Right ventricle myocardium superior (tissue), 1 donor: ENCODE data around the gene PHLDA3. TPM values are rescaled to one million over a fixed set of nuclear protein-coding genes. Genes with fewer than 3 reads are reported as not detected.
"Not testable (repeated sequence)": the region's sequence is repeated elsewhere in the genome, so short reads cannot be mapped to it uniquely, and the experiment has no call there.

Experiments used
- ATAC-seq: fragments of 200-7000 bp; cut with Tn5 transposase; one replicate; pipeline ENCODE4 v1.9.1; 2020; ENCODE audit warnings: mild to moderate bottlenecking; ENCODE audit not compliant: poor library complexity
- DNase-seq: peaks from one replicate; pipeline ENCODE4 v3.0.0-alpha.2; 2020
- intact Hi-C: fragments of 100-400 bp; cut with DNase I; formaldehyde crosslinking; loops from one replicate; pipeline ENCODE4 v1.11.2; 2022
- total RNA-seq: library from RNA; stranded (reverse); fragmentation: NEBNext Ultra II Directional; extraction: Animal tissue kit (Norgen Biotek cat#: 25700); gene quantifications from one replicate; pipeline ENCODE4 v1.2.1, GENCODE V29; 2021
- donor health status: DM: no; HTN: yes; CAD: no; lungs with severe emphysema.

The PHLDA3 gene
- total RNA-seq, 1 donor from 2014 or later: 21.5 TPM

- intact Hi-C loops: no loop called here
- ATAC-seq (no peak), DNase-seq (no peak)
These were observed 6.1 kb upstream of the PHLDA3 start for GRCh38 chr1:201475130-201475529.

GRCh38 chr1:201473296-201473695, 4.3 kb upstream of the PHLDA3 start:
- intact Hi-C loops: no loop called here
- ATAC-seq: no peak
- no peak for DNase-seq

- ATAC-seq, DNase-seq, intact Hi-C loops: not testable (repeated sequence)
These were observed 3.3 kb upstream of the PHLDA3 start for GRCh38 chr1:201472321-201472720.

DNA sequence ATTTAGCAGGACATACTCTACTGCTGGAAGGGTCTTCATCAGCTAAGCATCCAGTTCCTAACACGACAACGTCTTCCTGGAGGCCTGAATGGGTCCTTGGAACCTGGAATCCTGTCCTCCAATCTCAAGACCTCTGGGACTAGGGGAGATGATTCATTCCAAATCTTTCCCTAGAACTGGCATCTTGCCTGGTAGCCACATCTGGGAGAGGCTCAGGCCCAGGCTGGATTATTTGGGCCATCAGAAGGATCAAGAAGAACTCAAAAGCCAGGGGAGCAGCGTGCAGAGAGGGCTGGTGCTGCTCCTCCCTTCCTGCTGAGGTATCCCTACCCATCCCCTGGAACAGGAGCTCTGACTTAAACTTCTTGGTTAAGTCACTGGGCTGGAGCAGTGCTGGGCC, 2.8 kb upstream of the PHLDA3 start:
- no peak for DNase-seq
- ATAC-seq: peak; percentile 25
- intact Hi-C loops: no loop called here

GRCh38 chr1:201470581-201470980, 1.6 kb upstream of the PHLDA3 start:
- intact Hi-C loops: no loop called here
- DNase-seq: no peak
- no peak for ATAC-seq

GRCh38 chr1:201469645-201470074, 672 bp upstream of the PHLDA3 start:
- ATAC-seq (peak; percentile 11), DNase-seq (no peak)
- intact Hi-C loops: no loop called here

DNA sequence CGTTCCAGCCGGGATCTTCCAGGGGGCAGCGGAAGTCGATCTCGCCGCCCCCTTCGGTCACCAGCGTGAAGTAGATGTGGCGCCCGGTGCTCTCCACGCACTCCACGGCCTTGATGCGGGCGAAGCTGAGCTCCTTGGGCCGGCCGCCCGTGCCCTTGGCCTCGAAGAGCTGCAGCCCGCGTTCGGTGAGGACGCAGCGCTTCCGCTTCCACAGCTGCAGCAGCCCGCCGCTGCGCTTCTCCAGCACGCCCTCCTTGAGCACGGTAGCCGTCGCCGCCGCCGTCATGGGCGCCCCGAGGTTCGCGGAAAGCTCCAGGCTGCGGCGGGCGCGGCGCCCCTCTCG, 516 bp downstream of the PHLDA3 start:
- ATAC-seq: no peak
- DNase-seq: peak; percentile 66
- intact Hi-C loops: no loop called here

DNA sequence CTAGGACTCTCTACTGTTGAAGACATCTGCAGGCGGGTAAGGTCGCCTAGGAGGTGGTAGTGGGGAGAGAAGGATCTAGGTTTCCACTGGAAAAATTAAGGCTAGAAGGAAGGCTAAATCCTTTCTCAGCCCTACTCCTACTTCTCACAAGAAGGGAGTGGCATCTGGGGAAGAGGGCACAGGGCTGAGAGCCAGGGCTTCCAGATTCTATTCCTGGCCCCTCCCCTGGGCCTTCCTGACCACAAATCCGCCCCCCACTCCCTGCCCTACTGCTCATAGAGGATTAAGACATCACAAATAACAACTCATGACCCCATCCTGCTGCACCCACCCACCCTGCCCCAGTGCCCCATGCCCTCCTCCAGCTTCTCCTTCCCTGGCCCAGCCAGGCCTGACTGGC, 2.5 kb downstream of the PHLDA3 start:
- ATAC-seq: no peak
- DNase-seq: no peak
- intact Hi-C loops: no loop called here

DNA sequence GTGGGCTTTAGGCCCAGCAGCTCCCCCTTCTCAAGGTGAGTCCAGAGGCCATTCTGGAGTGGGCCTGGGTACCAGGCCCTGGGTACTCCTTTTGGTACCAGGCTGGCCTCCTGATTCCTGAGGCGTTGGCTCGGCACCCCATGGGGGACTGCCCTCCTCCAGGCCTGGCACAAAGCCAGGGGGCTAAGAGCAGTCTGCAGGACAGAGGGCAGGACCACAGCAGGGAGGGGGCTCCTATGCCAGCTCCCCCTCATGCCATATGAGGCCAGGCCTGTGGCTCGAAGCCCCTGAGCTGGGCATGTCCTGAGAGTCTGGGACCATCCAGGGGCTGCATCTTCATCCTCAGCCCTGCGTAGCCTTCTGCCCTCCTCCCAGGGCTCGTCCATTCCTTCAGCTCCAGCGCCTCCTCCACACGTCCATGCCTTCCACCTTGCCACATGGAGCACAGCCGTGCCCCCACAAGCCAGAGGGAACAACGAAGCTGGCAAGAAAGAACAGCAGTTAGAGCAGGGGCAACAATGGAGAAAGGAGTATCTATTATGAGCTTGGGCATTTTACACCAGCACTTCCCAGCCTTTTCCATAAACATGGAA, 3.2 kb downstream of the PHLDA3 start:
- ATAC-seq (no peak), DNase-seq (no peak)
- intact Hi-C loops: no loop called here

DNA sequence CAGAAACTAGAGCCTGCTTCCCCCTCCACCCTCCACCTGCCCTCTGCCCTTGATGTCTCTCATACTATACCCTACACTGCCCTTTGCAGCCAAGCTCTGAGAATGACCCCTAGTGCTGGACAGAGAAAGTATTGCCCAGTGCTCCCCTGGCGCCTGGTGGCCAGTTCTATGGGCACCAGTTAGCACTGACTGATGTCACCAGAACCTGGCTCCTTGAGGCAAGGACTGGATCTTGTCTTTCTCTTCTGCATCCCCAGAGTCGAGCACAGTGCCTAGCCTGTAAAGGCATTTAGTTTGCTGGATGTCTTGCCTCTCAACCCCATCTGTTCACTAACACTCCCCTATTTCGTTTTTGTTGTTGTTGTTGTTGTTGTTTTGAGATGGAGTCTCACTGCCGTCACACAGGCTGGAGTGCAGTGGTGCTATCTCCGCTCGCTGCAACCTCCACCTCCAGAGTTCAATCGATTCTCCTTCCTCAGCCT, 5.9 kb downstream of the PHLDA3 start:
- DNase-seq (no peak), ATAC-seq (peak; percentile 7)
- intact Hi-C loops: no loop called here

GRCh38 chr1:201461645-201462441, 7.1 kb downstream of the PHLDA3 start:
- DNase-seq (peak; percentile 83), ATAC-seq (peak; percentile 66)
- intact Hi-C loops: no loop called here

GRCh38 chr1:201460814-201461644, 8.0 kb downstream of the PHLDA3 start:
- DNase-seq: no peak
- intact Hi-C loops: no loop called here
- peak; percentile 67 for ATAC-seq

DNA sequence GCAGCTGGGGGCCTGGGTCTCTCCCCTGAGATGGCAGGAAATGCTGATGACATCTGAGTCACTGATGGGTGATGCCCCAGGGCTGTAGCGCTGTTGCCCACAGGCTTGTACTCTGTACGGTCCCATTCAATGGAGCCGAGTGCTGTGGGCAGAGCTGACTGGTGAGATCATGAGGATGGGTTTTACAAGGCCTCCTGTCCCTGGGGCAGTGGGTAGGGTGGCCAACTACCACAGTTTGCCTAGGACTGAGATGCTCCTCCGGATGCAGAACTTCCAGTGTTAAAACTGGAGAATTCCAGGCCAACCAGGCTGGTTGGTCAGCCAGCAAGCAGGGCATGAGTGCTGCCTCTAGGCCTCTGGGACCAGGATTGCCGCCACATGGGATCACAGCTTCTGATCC, 9.2 kb downstream of the PHLDA3 start:
- ATAC-seq (no peak), DNase-seq (no peak)
- intact Hi-C loops: no loop called here

DNA sequence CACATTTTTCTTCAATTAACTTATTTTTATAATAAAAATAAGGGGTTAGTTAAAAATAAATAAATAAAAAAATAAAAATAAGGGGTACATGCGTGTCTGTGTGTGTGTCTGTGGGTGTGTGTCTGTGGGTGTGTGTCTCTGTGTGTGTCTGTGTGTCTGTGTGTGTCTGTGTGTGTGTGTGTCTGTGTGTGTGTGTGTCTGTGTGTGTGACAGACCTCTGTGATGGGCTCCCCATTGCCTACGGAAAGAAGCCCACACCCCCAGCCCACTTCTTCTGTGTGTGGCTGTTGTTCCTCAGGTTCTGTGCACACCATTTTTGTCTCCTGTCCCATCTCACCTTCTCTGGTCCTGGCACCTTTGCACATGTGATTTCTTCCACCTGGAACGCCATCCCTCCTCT, 9.9 kb downstream of the PHLDA3 start:
- intact Hi-C loops: no loop called here
- DNase-seq (no peak), ATAC-seq (no peak)

GRCh38 chr1:201457508-201457960, 11.5 kb downstream of the PHLDA3 start:
- intact Hi-C loops: no loop called here
- no peak for ATAC-seq
- no peak for DNase-seq

- intact Hi-C loops: no loop called here
- ATAC-seq: peak; percentile 73
- DNase-seq: peak; percentile 75
These were observed 12.3 kb downstream of the PHLDA3 start for GRCh38 chr1:201456499-201457309.

- ATAC-seq: no peak
- DNase-seq: no peak
- intact Hi-C loops: no loop called here
These were observed 13.9 kb downstream of the PHLDA3 start for GRCh38 chr1:201455098-201455497.

- ATAC-seq: no peak
- no peak for DNase-seq
- intact Hi-C loops: no loop called here
These were observed 14.4 kb downstream of the PHLDA3 start for GRCh38 chr1:201454608-201455007.

GRCh38 chr1:201452866-201453265, 16.1 kb downstream of the PHLDA3 start:
- DNase-seq: no peak
- intact Hi-C loops: no loop called here
- no peak for ATAC-seq
